Activated CD8-positive, alpha-beta memory T cell treated with anti-CD3 and anti-CD28 coated beads, Interleukin-2, amount 10 ng/mL, durations not matched to agents 7 days and 5 days (primary cell): Measurements from ENCODE around the gene TMEM266. TPM values are rescaled to one million over a fixed set of nuclear protein-coding genes. Genes with fewer than 3 reads are reported as not detected.

Experiments used
- ATAC-seq: fragments of 150-1000 bp; cut with Tn5 transposase; one replicate; pipeline ENCODE4 v1.10.0; 2021; ENCODE audit warnings: moderate library complexity
- CTCF ChIA-PET: fragments of 350-600 bp; sonication (Branson Sonifier 250); formaldehyde crosslinking; loops from one replicate; lab custom pipeline; 2021; ENCODE audit warnings: antibody characterized with exemption; lab: Charles Lee
- DNase-seq: peaks from one replicate; pipeline ENCODE4 v3.0.0-alpha.2; 2020
- H3K27ac Mint-ChIP-seq: one replicate; pipeline ENCODE4 v1.8.0; 2021; ENCODE audit warnings: mild to moderate bottlenecking, mixed read lengths
- H3K27me3 Mint-ChIP-seq: one replicate; pipeline ENCODE4 v1.8.0; 2021; ENCODE audit warnings: mixed read lengths
- H3K36me3 Mint-ChIP-seq: one replicate; pipeline ENCODE4 v1.8.0; 2021; ENCODE audit warnings: mild to moderate bottlenecking, mixed read lengths
- H3K4me1 Mint-ChIP-seq: one replicate; pipeline ENCODE4 v1.8.0; 2021; ENCODE audit warnings: mixed read lengths
- H3K4me3 Mint-ChIP-seq: one replicate; pipeline ENCODE4 v1.8.0; 2021; ENCODE audit warnings: mild to moderate bottlenecking, moderate library complexity, mixed read lengths
- H3K9me3 Mint-ChIP-seq: one replicate; pipeline ENCODE4 v1.8.0; 2022; ENCODE audit warnings: low read depth, mixed read lengths
- total RNA-seq, 2 experiments: library from RNA; stranded (reverse); gene quantifications; one replicate each; pipeline ENCODE4 v1.2.3, GENCODE V29; 2021

The TMEM266 gene
- total RNA-seq, 2 experiments from 2014 or later: not detected

DNA sequence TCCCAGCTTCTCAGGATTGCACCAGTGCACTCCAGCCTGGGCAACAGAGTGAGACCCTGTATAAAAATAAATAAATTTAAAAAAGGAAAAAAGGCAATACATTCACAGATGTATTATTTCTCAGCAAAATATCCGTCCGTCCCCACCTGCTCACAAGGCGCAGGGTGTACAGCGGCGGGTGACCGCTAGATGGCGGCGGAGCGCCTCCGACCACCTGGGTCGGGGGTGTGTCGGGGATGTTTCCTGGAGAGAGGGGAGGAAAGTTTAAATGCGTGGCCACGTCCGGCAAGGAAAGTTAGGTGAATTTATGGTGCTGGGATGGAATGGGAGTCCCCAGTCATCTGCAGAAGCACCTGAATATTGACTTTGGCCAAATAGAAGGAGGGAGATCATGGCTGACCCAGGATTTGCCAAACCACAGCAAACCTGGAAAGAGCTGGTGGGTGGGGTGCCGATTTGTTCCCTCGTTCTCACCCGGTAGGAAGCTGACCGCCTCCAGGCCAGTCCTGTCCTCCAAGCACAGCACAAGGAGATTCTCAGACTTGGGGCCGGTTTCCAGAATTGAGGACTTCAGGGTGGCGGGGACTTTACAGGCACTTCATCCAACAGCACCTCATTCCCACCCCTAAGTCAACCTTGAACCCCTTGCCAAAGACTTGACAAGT is 88.3 kb downstream of the TMEM266 start:
- H3K27ac Mint-ChIP-seq: no peak overlapping the region
- CTCF ChIA-PET: interaction anchor here (0.8 to 5.2 kb wide), 7 partner anchors 10 to 121 kb away, joined by 3 to 82 read pairs (median 3); no protein-coding TSS in a partner anchor
- DNase-seq: peak; percentile 74
- H3K4me1 Mint-ChIP-seq: peaks cover 25% of the 10 kb centered on the region
- no peak overlapping the region for H3K4me3 Mint-ChIP-seq
- peak; percentile 69 for ATAC-seq
- no peaks in the 10 kb centered on the region for H3K9me3 Mint-ChIP-seq
- H3K27me3 Mint-ChIP-seq: peaks cover 45% of the 10 kb centered on the region
- no peaks in the 10 kb centered on the region for H3K36me3 Mint-ChIP-seq

DNA sequence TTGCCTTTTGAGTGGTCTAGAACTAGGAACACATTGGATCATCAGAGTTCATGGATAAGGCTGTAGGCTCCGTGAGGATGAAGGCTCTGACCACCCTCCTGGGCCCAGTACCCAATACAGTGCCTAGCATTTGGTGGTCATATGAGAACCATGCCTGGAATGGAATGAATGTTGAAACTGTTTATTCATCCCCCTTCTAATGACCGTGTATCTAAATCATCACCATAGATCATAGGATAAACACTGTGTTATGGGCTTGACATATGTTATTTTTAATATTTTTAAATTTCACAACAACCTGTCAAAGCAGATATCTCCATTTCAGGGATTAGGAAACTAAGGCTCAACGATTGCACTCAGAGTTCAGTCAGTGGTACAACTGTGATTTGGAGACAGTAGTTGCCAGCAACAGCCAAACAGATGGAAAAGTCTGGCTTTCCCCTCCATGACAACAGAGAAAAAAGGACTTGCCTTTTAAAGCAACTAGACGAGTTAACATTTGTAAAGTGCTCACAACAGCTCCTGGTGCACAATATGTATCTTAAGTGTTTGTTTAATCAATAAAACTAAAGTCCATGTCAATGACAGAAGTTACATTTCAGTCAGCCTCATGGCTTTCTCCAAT is 89.6 kb downstream of the TMEM266 start:
- no peak for DNase-seq
- Mint-ChIP-seq H3K4me3 (no peak overlapping the region), H3K4me1 (peaks cover 25% of the 10 kb centered on the region), H3K9me3 (no peaks in the 10 kb centered on the region), H3K36me3 (no peaks in the 10 kb centered on the region), H3K27me3 (peaks cover 32% of the 10 kb centered on the region), H3K27ac (no peak overlapping the region)
- ATAC-seq: no peak
- CTCF ChIA-PET: interaction anchor here (0.6 to 5.2 kb wide), 17 partner anchors 9 to 711 kb away, joined by 3 to 82 read pairs (median 5); partner anchors contain the start of gene TMEM266

DNA sequence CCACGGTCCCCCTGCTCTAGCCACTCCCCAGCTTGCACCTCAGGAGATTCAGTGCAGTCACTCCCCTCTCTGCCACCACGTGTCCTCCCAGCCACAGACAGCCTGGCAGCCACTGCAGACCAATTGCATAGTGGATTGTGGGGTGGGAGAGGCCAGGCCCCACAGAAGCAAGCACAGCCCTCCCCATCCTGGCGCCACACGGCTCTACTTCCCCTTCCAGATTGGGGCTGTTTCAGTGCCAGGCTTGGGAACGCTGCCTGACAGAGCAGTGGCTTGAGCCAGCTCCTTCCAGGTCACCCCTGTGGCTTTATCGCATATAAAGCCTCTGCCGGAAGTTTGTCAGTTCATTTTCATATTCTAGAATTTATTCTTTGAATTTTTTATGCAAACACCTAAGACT is 90.7 kb downstream of the TMEM266 start:
- ATAC-seq (peak; percentile 14), DNase-seq (no peak)
- no peaks in the 10 kb centered on the region for H3K9me3 Mint-ChIP-seq
- H3K27ac Mint-ChIP-seq: no peak overlapping the region
- H3K4me1 Mint-ChIP-seq: peaks cover 20% of the 10 kb centered on the region
- H3K36me3 Mint-ChIP-seq: no peaks in the 10 kb centered on the region
- no peak overlapping the region for H3K4me3 Mint-ChIP-seq
- peaks cover 22% of the 10 kb centered on the region for H3K27me3 Mint-ChIP-seq
- CTCF ChIA-PET: interaction anchor here (0.6 to 5.2 kb wide), 20 partner anchors 8 to 376 kb away, joined by 3 to 82 read pairs (median 4); partner anchors contain the start of gene TMEM266

DNA sequence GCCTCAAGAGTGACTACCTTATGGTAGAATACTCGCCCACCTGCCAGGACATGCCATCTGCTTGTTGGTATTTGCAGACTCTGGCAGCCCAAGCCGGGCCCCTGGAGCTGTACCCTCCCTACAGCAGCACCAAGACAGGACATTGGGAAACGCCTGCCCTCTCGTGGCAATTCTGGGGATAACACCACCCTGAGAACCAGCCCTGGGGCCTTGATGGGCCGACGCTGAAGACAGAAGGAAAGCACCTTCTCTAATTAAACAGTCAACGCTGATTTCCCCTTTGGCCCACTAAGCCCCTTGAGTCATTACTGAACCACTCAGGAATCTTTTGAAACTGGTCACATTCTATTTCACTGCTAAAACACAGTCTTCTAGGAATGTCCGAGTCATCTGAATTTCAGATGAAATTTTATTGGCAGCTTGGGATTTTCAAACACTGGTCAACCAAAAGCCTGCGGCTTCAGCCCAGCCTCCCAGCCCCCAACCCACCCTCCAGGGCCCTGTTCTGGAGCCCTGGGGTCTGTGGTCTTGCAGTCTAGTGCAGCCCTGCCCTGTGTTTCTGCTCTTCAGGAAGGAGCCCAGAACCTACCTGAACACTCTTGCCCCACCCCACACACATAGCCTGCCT is 91.3 kb downstream of the TMEM266 start:
- Mint-ChIP-seq H3K27ac (no peak overlapping the region), H3K27me3 (peaks cover 20% of the 10 kb centered on the region), H3K36me3 (no peaks in the 10 kb centered on the region), H3K4me3 (no peak overlapping the region), H3K9me3 (no peaks in the 10 kb centered on the region), H3K4me1 (peaks cover 16% of the 10 kb centered on the region)
- ATAC-seq: peak; percentile 94
- DNase-seq: peak; percentile 83
- CTCF ChIA-PET: interaction anchor here (0.6 to 5.2 kb wide), 17 partner anchors 11 to 375 kb away, joined by 3 to 82 read pairs (median 3); partner anchors contain the start of gene TMEM266

DNA sequence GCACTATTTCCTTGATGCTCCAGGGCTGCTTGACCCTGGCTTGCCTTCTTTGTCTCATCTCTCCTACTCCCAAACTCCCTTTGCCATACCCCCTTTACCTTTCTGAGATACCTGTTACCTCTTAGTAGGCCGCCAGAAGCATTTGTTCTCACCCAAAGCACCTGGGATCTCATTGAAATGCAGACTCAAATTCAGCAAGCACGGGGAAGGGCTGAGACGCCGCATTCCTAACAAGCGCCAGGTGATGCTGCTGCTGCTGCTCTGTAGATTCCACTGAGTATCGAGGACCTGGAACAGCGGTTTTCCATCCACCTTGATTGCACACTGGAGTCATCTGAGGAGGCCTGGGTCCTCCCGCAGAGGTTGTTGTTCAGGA is 91.8 kb downstream of the TMEM266 start:
- H3K27ac Mint-ChIP-seq: no peak overlapping the region
- no peak overlapping the region for H3K4me3 Mint-ChIP-seq
- ATAC-seq (no peak), DNase-seq (no peak)
- H3K36me3 Mint-ChIP-seq: no peaks in the 10 kb centered on the region
- H3K27me3 Mint-ChIP-seq: peaks cover 15% of the 10 kb centered on the region
- no peaks in the 10 kb centered on the region for H3K9me3 Mint-ChIP-seq
- peaks cover 16% of the 10 kb centered on the region for H3K4me1 Mint-ChIP-seq
- CTCF ChIA-PET: interaction anchor here (0.9 to 5.2 kb wide), 5 partner anchors 14 to 95 kb away, joined by 3 to 82 read pairs (median 6); partner anchors contain the start of gene TMEM266

DNA sequence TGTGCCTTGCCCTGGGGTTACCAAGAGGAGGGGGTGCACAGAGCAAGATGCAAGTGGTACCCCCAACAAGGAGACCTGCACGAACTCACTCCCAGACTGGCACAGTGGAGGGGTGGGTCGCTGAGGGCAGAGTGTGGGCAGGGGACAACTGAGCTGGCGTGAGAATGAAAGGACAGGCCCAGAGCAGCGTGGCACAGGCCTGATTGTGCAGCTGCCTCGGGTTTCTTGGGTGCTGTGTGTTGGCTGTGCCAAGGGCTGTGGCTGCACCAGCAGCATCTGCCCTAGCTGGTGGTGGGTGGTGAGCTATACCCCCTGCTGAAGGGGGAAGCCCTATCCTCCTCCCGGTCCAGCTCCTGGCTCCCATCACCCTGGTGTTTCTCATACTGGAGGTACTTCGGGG is 92.4 kb downstream of the TMEM266 start:
- H3K9me3 Mint-ChIP-seq: no peaks in the 10 kb centered on the region
- H3K27ac Mint-ChIP-seq: no peak overlapping the region
- no peak for ATAC-seq
- H3K4me3 Mint-ChIP-seq: no peak overlapping the region
- peaks cover 16% of the 10 kb centered on the region for H3K4me1 Mint-ChIP-seq
- DNase-seq: no peak
- CTCF ChIA-PET: interaction anchor here (0.9 to 3.5 kb wide), 3 partner anchors 34 to 96 kb away, joined by 3 to 33 read pairs (median 4); partner anchors contain the start of gene TMEM266
- H3K27me3 Mint-ChIP-seq: peaks cover 14% of the 10 kb centered on the region
- H3K36me3 Mint-ChIP-seq: no peaks in the 10 kb centered on the region

DNA sequence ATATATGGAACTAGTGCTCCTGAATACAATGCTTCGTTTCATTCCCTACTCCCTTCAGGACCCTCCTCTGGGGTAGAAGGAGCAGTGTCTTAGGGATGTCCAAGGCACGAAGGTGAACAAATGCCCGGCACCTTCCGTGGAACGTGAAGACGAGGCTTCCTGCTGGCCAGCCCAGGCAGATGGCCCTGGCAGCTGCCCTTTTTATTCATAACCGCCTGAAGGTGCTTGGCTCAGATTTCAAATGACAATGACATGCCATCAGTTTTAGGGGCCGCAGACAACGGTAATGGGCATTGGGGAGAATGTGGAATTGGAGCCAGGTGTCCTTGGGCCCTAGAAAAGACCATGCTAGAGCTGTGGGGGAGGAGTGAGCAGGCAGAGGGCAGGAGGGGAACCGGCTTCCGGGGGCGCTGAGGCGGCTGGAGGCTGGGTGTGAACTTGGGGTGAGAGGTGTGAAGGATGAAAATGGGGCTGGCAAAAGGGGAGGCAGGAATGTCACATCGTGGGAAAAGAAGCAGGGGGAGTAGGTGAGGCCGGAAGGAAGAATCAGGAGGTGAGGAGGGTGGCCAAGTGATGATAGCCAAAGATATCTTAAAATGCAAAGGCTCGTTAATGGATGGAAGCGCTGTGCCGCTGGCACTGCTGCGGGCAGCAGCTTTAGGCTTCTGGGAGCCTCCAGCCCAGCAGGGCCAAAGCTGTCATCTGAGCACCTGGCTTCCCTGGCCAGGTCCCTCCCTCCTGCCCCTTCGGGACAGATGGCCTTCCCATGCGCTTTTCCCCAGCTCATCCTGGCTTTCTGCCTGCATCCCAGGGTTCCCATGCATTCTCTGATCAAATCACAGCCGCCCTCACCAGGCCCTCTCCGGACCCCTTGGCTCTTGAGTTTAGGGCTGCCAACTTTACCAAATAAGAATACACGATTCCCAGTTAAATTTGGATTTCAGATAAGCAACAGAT is 93.7 kb downstream of the TMEM266 start:
- DNase-seq (no peak), ATAC-seq (no peak)
- CTCF ChIA-PET: interaction anchor here (0.6 kb wide), 1 partner anchor 14 kb away, joined by 3 read pairs; no protein-coding TSS in a partner anchor
- no peak overlapping the region for H3K27ac Mint-ChIP-seq
- H3K36me3 Mint-ChIP-seq: no peaks in the 10 kb centered on the region
- H3K4me1 Mint-ChIP-seq: peaks cover 12% of the 10 kb centered on the region
- no peaks in the 10 kb centered on the region for H3K9me3 Mint-ChIP-seq
- H3K27me3 Mint-ChIP-seq: peaks cover 11% of the 10 kb centered on the region
- H3K4me3 Mint-ChIP-seq: no peak overlapping the region

DNA sequence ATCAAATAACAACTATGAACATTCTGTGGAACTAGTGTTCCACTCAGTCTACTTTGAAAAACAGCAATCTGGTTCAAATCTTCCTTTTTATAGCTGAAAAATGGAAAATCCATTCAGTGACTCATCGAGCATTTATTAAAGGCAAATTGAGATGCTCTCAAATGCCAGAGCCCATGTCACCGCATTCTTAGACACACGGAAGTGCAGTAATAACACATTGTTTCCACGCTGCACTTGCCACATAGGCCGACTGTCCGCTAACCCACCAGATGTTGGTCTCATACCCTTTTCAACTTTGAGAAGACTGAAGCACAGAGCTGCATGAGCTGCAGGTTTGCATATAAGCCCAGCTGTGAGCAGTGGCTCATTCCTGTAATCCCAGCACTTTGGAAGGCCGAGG is 95.9 kb downstream of the TMEM266 start:
- H3K27ac Mint-ChIP-seq: no peak overlapping the region
- peaks cover 7% of the 10 kb centered on the region for H3K4me1 Mint-ChIP-seq
- no peak for ATAC-seq
- H3K36me3 Mint-ChIP-seq: no peaks in the 10 kb centered on the region
- CTCF ChIA-PET: interaction anchor here (0.6 to 1.4 kb wide), 3 partner anchors 16 to 423 kb away, joined by 3 to 9 read pairs (median 7); partner anchors contain the start of gene TMEM266
- H3K27me3 Mint-ChIP-seq: peaks cover 11% of the 10 kb centered on the region
- H3K9me3 Mint-ChIP-seq: no peaks in the 10 kb centered on the region
- DNase-seq: no peak
- H3K4me3 Mint-ChIP-seq: no peak overlapping the region

DNA sequence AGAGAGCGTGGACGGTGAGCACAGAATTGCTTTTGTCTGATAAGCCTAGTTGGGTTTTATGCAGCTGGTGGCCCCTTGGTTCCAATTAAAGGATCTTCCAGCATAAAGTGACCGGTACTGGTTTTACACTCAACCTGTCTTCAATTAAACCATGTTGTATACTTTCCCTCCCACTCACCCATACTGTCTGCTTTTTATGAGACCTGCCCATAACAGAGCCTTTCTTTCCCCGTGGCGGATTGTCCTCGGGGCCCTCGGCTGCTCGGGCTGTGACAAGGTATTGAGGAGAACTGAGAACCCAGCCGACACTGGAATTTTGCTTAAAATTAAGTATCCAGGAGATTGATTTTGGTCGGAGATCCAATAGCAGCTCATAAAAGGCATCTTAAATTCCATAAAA is 98.4 kb downstream of the TMEM266 start:
- no peak for ATAC-seq
- no peaks in the 10 kb centered on the region for H3K36me3 Mint-ChIP-seq
- no peaks in the 10 kb centered on the region for H3K9me3 Mint-ChIP-seq
- CTCF ChIA-PET: interaction anchor here (1.5 kb wide), 1 partner anchor 8 kb away, joined by 7 read pairs; no protein-coding TSS in a partner anchor
- H3K27ac Mint-ChIP-seq: no peak overlapping the region
- no peaks in the 10 kb centered on the region for H3K4me1 Mint-ChIP-seq
- H3K27me3 Mint-ChIP-seq: peaks cover 11% of the 10 kb centered on the region
- DNase-seq: no peak
- H3K4me3 Mint-ChIP-seq: no peak overlapping the region

DNA sequence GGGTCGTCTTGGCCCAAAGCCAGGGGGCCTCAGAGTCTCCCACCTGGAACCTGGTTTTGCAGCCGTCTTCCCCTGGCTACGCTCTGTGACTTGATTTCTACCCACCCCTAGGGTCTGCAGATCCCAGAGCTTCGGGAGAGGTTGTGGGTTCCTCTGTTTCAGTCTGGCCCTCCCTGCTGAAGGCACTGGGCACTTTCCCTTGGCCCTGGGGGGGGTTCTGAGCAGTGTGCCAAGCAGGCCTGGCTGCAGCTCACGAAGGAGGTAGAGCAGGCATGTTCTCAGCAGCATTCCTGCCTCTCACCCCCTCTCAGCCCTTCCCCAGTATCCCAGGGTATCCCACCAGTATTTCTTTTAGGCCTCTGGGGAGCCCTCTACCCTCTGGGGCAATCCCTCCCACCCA is 99.0 kb downstream of the TMEM266 start:
- CTCF ChIA-PET: interaction anchor here (1.5 kb wide), 1 partner anchor 9 kb away, joined by 7 read pairs; no protein-coding TSS in a partner anchor
- Mint-ChIP-seq H3K9me3 (no peaks in the 10 kb centered on the region), H3K4me3 (no peak overlapping the region), H3K27ac (no peak overlapping the region), H3K36me3 (no peaks in the 10 kb centered on the region), H3K4me1 (no peaks in the 10 kb centered on the region), H3K27me3 (peaks cover 11% of the 10 kb centered on the region)
- no peak for ATAC-seq
- no peak for DNase-seq

DNA sequence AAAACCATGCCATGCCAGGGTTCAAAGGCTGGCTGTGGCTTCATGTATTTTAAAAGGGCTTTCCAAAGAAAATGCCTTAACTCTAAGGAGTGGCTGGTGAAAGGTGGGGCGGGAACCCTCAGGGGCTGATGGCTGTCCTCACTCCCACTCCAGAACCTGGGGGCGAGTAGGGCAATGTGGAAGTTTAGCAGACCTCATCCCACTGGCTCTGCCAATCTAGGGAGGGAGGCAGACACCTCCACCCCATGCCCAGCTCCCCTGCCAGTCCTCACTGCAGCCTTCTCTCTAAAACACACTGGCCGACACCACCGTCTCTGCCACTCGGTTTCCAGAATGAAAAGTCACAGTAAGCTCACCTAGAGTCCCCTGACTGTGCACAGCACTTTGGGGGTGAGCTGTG is 99.5 kb downstream of the TMEM266 start:
- no peak overlapping the region for H3K27ac Mint-ChIP-seq
- no peak overlapping the region for H3K4me3 Mint-ChIP-seq
- no peaks in the 10 kb centered on the region for H3K36me3 Mint-ChIP-seq
- DNase-seq (no peak), ATAC-seq (no peak)
- H3K27me3 Mint-ChIP-seq: peaks cover 11% of the 10 kb centered on the region
- CTCF ChIA-PET: no interaction called here
- H3K9me3 Mint-ChIP-seq: no peaks in the 10 kb centered on the region
- H3K4me1 Mint-ChIP-seq: no peaks in the 10 kb centered on the region

DNA sequence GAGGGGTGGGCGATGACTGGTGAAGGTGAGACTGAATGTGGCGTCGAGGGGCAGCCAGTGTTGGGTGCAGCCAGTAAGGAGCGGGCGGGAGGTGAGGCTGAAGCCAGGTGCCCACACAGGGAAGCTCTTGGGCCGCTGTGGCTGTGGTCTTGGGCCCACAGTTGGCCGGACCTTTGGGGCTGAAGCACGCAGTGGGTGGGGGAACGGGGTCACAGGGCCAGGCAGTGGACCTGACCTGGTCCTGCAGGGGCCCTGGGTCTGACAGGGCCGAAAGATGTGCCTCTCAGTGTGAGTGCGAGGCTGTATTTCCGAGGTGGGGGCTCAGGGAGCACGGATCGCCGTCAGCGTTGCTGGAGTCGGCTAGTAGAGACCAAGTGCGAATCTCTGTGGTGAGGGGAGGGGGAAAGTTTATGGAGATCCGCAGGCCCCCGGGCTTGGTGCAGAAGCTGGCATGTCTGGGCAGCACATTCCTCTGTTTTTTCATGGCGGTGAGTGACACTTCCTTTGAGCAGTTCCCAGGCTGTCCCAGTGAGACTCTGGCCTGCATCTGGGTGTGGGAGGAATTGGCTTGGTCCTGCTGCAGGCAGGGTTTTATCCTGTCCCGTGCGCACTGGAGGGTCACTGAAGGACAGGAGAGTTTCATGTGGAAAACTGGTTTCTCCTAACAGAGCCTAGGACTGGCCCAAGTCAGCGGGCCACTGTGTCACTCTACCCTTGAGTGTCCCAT is 100.8 kb downstream of the TMEM266 start:
- Mint-ChIP-seq H3K9me3 (no peaks in the 10 kb centered on the region), H3K4me3 (no peak overlapping the region), H3K27ac (no peak overlapping the region), H3K36me3 (no peaks in the 10 kb centered on the region), H3K4me1 (no peaks in the 10 kb centered on the region), H3K27me3 (peaks cover 11% of the 10 kb centered on the region)
- DNase-seq: no peak
- no peak for ATAC-seq
- CTCF ChIA-PET: no interaction called here
